SK-N-SH (cell line): ENCODE data around the gene SAMD4A.

Source experiments
- EP300 ChIP-seq, 2 experiments: IDR thresholded peaks; 2 replicates each; pipeline versions ENCODE4 v1.4.0 to v1.6.1; 2012; ENCODE audit warnings: borderline replicate concordance in 1 of 2, low read depth in 1 of 2, low read length in 1 of 2
- EZH2phosphoT487 ChIP-seq: fragments of 200-600 bp; sonication (generic); IDR thresholded peaks from 2 replicates; pipeline ENCODE4 v1.6.1; 2017; ENCODE audit warnings: low read depth, mixed run types, mild to moderate bottlenecking, antibody characterized with exemption, moderate library complexity, borderline replicate concordance
- JUND ChIP-seq: IDR thresholded peaks from 2 replicates; pipeline ENCODE4 v1.4.0; 2012
- NFIC ChIP-seq: IDR thresholded peaks from 2 replicates; pipeline ENCODE4 v1.4.0; 2012; ENCODE audit warnings: borderline replicate concordance
- NRF1 ChIP-seq: IDR thresholded peaks from 2 replicates; pipeline ENCODE4 v1.6.1; 2012; ENCODE audit warnings: low read depth, mild to moderate bottlenecking, low read length
- POLR2AphosphoS5 ChIP-seq: IDR thresholded peaks from 2 replicates; pipeline ENCODE4 v1.6.1; 2012; ENCODE audit warnings: low read depth, low read length
- RFX5 ChIP-seq: IDR thresholded peaks from 2 replicates; pipeline ENCODE4 v1.6.1; 2012; ENCODE audit warnings: mild to moderate bottlenecking, improper control_type of control experiment, low read length
- TF ChIP-seq, protein P1 (sequence below): fragments of 200-600 bp; sonication (generic); IDR thresholded peaks from 2 replicates; pipeline ENCODE4 v1.6.1; 2017; ENCODE audit warnings: antibody characterized with exemption, mild to moderate bottlenecking, moderate library complexity
- TF ChIP-seq, protein P2 (sequence below): IDR thresholded peaks from 2 replicates; pipeline ENCODE4 v1.6.1; 2012; ENCODE audit warnings: mild to moderate bottlenecking, low read depth, low read length, moderate library complexity

DNA sequence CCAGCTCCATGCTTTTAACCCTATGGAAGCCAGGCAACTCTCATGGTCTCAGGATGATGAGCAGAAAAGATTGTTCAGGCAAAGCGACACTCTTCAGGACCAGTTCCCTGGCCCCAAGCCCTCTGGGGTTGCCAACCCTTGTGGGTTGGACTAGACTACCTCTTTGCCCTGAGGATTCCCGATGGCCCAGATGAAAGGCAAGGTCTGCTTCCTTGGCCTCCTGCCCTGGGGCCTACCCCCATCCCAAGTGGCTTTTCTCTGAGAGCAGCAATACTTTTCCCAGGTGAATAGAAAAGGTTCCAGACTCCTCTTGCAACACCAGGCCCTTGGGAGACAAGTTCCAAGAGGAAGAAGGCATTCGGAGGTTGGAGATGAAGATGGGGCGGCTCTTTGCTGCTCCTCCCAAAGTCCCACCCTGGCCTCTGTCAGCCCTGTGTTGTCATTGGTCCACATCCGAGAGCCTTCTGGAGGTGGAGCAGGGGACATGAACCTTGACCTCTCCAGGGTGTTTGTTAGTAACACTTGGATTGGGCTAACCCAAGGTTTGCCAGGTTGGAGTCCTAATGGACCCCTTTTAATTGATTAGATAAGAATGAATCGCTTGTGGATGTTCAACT is 204.6 kb downstream of the SAMD4A start:
- no peak for TF ChIP-seq RFX5
- TF ChIP-seq, protein P1, sequence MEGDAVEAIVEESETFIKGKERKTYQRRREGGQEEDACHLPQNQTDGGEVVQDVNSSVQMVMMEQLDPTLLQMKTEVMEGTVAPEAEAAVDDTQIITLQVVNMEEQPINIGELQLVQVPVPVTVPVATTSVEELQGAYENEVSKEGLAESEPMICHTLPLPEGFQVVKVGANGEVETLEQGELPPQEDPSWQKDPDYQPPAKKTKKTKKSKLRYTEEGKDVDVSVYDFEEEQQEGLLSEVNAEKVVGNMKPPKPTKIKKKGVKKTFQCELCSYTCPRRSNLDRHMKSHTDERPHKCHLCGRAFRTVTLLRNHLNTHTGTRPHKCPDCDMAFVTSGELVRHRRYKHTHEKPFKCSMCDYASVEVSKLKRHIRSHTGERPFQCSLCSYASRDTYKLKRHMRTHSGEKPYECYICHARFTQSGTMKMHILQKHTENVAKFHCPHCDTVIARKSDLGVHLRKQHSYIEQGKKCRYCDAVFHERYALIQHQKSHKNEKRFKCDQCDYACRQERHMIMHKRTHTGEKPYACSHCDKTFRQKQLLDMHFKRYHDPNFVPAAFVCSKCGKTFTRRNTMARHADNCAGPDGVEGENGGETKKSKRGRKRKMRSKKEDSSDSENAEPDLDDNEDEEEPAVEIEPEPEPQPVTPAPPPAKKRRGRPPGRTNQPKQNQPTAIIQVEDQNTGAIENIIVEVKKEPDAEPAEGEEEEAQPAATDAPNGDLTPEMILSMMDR, result no peak
- no peak for TF ChIP-seq JUND
- no peak for TF ChIP-seq NFIC
- no peak for TF ChIP-seq EZH2phosphoT487
- TF ChIP-seq EP300 (IDR thresholded peaks at IDR 0.05; ENCODE audit: borderline replicate concordance in 1 of 2, low read depth in 1 of 2, low read length in 1 of 2), result no peak
- TF ChIP-seq NRF1, result no peak
- TF ChIP-seq, protein P2, sequence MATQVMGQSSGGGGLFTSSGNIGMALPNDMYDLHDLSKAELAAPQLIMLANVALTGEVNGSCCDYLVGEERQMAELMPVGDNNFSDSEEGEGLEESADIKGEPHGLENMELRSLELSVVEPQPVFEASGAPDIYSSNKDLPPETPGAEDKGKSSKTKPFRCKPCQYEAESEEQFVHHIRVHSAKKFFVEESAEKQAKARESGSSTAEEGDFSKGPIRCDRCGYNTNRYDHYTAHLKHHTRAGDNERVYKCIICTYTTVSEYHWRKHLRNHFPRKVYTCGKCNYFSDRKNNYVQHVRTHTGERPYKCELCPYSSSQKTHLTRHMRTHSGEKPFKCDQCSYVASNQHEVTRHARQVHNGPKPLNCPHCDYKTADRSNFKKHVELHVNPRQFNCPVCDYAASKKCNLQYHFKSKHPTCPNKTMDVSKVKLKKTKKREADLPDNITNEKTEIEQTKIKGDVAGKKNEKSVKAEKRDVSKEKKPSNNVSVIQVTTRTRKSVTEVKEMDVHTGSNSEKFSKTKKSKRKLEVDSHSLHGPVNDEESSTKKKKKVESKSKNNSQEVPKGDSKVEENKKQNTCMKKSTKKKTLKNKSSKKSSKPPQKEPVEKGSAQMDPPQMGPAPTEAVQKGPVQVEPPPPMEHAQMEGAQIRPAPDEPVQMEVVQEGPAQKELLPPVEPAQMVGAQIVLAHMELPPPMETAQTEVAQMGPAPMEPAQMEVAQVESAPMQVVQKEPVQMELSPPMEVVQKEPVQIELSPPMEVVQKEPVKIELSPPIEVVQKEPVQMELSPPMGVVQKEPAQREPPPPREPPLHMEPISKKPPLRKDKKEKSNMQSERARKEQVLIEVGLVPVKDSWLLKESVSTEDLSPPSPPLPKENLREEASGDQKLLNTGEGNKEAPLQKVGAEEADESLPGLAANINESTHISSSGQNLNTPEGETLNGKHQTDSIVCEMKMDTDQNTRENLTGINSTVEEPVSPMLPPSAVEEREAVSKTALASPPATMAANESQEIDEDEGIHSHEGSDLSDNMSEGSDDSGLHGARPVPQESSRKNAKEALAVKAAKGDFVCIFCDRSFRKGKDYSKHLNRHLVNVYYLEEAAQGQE, result no peak
- no peak for TF ChIP-seq POLR2AphosphoS5
